H1 (cell line): ENCODE measurements around the gene FAAH. TPM values are rescaled to one million over a fixed set of nuclear protein-coding genes. Genes with fewer than 3 reads are reported as not detected.

Experiments
- CTCF ChIA-PET: fragments of 300-600 bp; sonication (Branson Sonifier 250); formaldehyde crosslinking; loops from one replicate; lab custom pipeline; 2021; ENCODE audit not compliant: partially characterized antibody; lab: Charles Lee
- POLR2A ChIA-PET: fragments of 300-600 bp; sonication (Branson Sonifier 250); formaldehyde crosslinking; loops from one replicate; lab custom pipeline; 2021; ENCODE audit warnings: inconsistent platforms; ENCODE audit not compliant: partially characterized antibody; lab: Charles Lee
- DNase-seq, 2 experiments: peaks; one replicate each; pipeline versions ENCODE4 v3.0.0 to v3.0.0-alpha.2; 2010 to 2022; ENCODE audit warnings: low spot score in 2 of 2, low read depth in 1 of 2, mixed read lengths in 1 of 2
- FAIRE-seq: peaks from 2 replicates; lab custom pipeline; 2011; peaks lifted over from hg19 to GRCh38; lab: Jason Lieb, UNC
- H2AFZ ChIP-seq: 2 replicates; pipeline ENCODE4 v1.8.1; 2012; ENCODE audit warnings: low read length, inconsistent platforms
- H2AK5ac ChIP-seq: 2 replicates; pipeline ENCODE4 v1.6.1; 2013; ENCODE audit warnings: low read depth, low read length
- H2BK120ac ChIP-seq: replicated peaks from 2 replicates; pipeline ENCODE3; 2013; ENCODE audit warnings: low read depth, low read length, inconsistent platforms
- H2BK12ac ChIP-seq: 2 replicates; pipeline ENCODE4 v1.6.1; 2013; ENCODE audit warnings: low read depth, low read length
- H2BK15ac ChIP-seq: 2 replicates; pipeline ENCODE4 v1.6.1; 2013; ENCODE audit warnings: low read length
- H2BK20ac ChIP-seq: 2 replicates; pipeline ENCODE4 v1.6.1; 2013; ENCODE audit warnings: low read length
- H2BK5ac ChIP-seq: 2 replicates; pipeline ENCODE4 v1.6.1; 2013; ENCODE audit warnings: low read depth, low read length
- H3K14ac ChIP-seq: 2 replicates; pipeline ENCODE4 v1.6.1; 2013; ENCODE audit warnings: inconsistent platforms; ENCODE audit not compliant: insufficient read length
- H3K18ac ChIP-seq: 2 replicates; pipeline ENCODE4 v1.6.1; 2013; ENCODE audit warnings: low read length; ENCODE audit errors: extremely low read depth
- H3K23ac ChIP-seq: 2 replicates; pipeline ENCODE4 v1.6.1; 2013; ENCODE audit warnings: inconsistent platforms; ENCODE audit not compliant: insufficient read length
- H3K23me2 ChIP-seq: 2 replicates; pipeline ENCODE4 v1.6.1; 2013; ENCODE audit warnings: low read depth, low read length
- H3K27ac ChIP-seq: 2 replicates; pipeline ENCODE4 v1.6.1; 2011; ENCODE audit warnings: low read depth, low read length, inconsistent platforms
- H3K27me3 ChIP-seq, 4 experiments: replicated peaks in 1 of 4; 1 replicate in 1 of 4; 2 replicates in 3 of 4; pipeline versions ENCODE4 v1.6.1 to v1.8.1; 2011 to 2013; ENCODE audit warnings: low read length in 3 of 4, mild to moderate bottlenecking in 3 of 4, inconsistent platforms in 2 of 4, mixed read lengths in 2 of 4, moderate library complexity in 1 of 4; ENCODE audit not compliant: control insufficient read depth in 3 of 4, insufficient read depth in 3 of 4; ENCODE audit errors: extremely low read depth in 1 of 4
- H3K36me3 ChIP-seq, 4 experiments: 2 replicates each; pipeline versions ENCODE4 v1.6.1 to v1.8.1; 2011 to 2013; ENCODE audit warnings: mild to moderate bottlenecking in 4 of 4, low read length in 3 of 4, moderate library complexity in 2 of 4, control low read depth in 1 of 4, inconsistent platforms in 1 of 4; ENCODE audit not compliant: insufficient read depth in 4 of 4, control insufficient read depth in 2 of 4
- H3K4ac ChIP-seq: replicated peaks from 2 replicates; pipeline ENCODE3; 2013; ENCODE audit warnings: low read length, low read depth, mixed read lengths, inconsistent platforms; ENCODE audit not compliant: insufficient read length
- H3K4me1 ChIP-seq, 4 experiments: replicated peaks in 1 of 4; 1 replicate in 1 of 4; 2 replicates in 3 of 4; pipeline versions ENCODE4 v1.6.1 to v1.8.1; 2011 to 2013; ENCODE audit warnings: low read length in 3 of 4, inconsistent platforms in 2 of 4, mixed read lengths in 1 of 4; ENCODE audit not compliant: insufficient read depth in 4 of 4, control insufficient read depth in 3 of 4
- H3K4me2 ChIP-seq, 2 experiments: 2 replicates each; pipeline versions ENCODE4 v1.6.1 to v1.8.1; 2011 to 2013; ENCODE audit warnings: low read depth in 2 of 2, low read length in 2 of 2, control low read depth in 1 of 2, inconsistent platforms in 1 of 2, mild to moderate bottlenecking in 1 of 2; ENCODE audit not compliant: insufficient read depth in 1 of 2
- H3K4me3 ChIP-seq, 4 experiments: fragments of 200-600, 300-600 bp in 1 of 4; sonication (generic), shearing (Covaris generic), sonication (Bioruptor Twin) in 1 of 4; 2 replicates each; pipeline versions ENCODE4 v1.5.1 to v1.8.1; 2011 to 2016; ENCODE audit warnings: low read length in 4 of 4, low read depth in 3 of 4, control low read depth in 2 of 4, inconsistent platforms in 2 of 4, mild to moderate bottlenecking in 2 of 4, mixed read lengths in 1 of 4, moderate library complexity in 1 of 4; ENCODE audit not compliant: insufficient read depth in 2 of 4; ENCODE audit errors: extremely low read depth in 1 of 4
- H3K56ac ChIP-seq: replicated peaks from 2 replicates; pipeline ENCODE3; 2013; ENCODE audit warnings: low read depth, mild to moderate bottlenecking, mixed read lengths, low read length, inconsistent platforms; ENCODE audit not compliant: insufficient read length
- H3K79me1 ChIP-seq: 2 replicates; pipeline ENCODE4 v1.6.1; 2013; ENCODE audit warnings: low read depth, low read length, control low read depth
- H3K79me2 ChIP-seq, 2 experiments: 2 replicates each; pipeline versions ENCODE4 v1.6.1 to v1.8.1; 2012 to 2013; ENCODE audit warnings: low read length in 2 of 2, mild to moderate bottlenecking in 2 of 2, inconsistent platforms in 1 of 2; ENCODE audit not compliant: insufficient read depth in 2 of 2, control insufficient read depth in 1 of 2
- H3K9ac ChIP-seq, 4 experiments: replicated peaks in 1 of 4; 1 replicate in 1 of 4; 2 replicates in 3 of 4; pipeline versions ENCODE4 v1.6.1 to v1.8.1; 2011 to 2013; ENCODE audit warnings: low read depth in 3 of 4, low read length in 3 of 4, control low read depth in 2 of 4, mild to moderate bottlenecking in 2 of 4, moderate library complexity in 2 of 4, inconsistent platforms in 1 of 4; ENCODE audit errors: extremely low read depth in 1 of 4
- H3K9me3 ChIP-seq, 2 experiments: 2 replicates each; pipeline versions ENCODE4 v1.6.1 to v1.8.1; 2012 to 2013; ENCODE audit warnings: mild to moderate bottlenecking in 2 of 2, moderate library complexity in 2 of 2, control low read depth in 1 of 2, inconsistent platforms in 1 of 2, low read depth in 1 of 2, low read length in 1 of 2, mixed read lengths in 1 of 2; ENCODE audit not compliant: insufficient read depth in 2 of 2
- H4K20me1 ChIP-seq, 2 experiments: replicated peaks in 1 of 2; 2 replicates each; pipeline versions ENCODE3 to v1.8.1; 2011 to 2013; ENCODE audit warnings: inconsistent platforms in 2 of 2, low read length in 2 of 2, mild to moderate bottlenecking in 1 of 2; ENCODE audit not compliant: insufficient read depth in 2 of 2, control insufficient read depth in 1 of 2
- H4K5ac ChIP-seq: 2 replicates; pipeline ENCODE4 v1.6.1; 2013; ENCODE audit warnings: low read length, low read depth, mixed read lengths, inconsistent platforms; ENCODE audit not compliant: insufficient read length
- H4K8ac ChIP-seq: 2 replicates; pipeline ENCODE4 v1.8.0; 2013; ENCODE audit warnings: mild to moderate bottlenecking, moderate library complexity, low read length, inconsistent platforms; ENCODE audit not compliant: insufficient read depth; ENCODE audit errors: extremely low read depth
- H4K91ac ChIP-seq: replicated peaks from 2 replicates; pipeline ENCODE3; 2013; ENCODE audit warnings: low read length, mixed read lengths, inconsistent platforms; ENCODE audit not compliant: insufficient read length
- EZH2 ChIP-seq: fragments of 200-600 bp; sonication (generic); IDR thresholded peaks from 2 replicates; pipeline ENCODE4 v1.7.1; 2012; ENCODE audit warnings: low read depth, mild to moderate bottlenecking, moderate library complexity, low read length, inconsistent platforms; ENCODE audit not compliant: severe bottlenecking
- KDM4A ChIP-seq: IDR thresholded peaks from one replicate; pipeline ENCODE4 v1.7.1; 2012; ENCODE audit warnings: low read depth, mild to moderate bottlenecking, moderate library complexity, low read length, inconsistent platforms; ENCODE audit not compliant: severe bottlenecking
- MAFK ChIP-seq: IDR thresholded peaks from 2 replicates; pipeline ENCODE4 v1.6.1; 2012; ENCODE audit warnings: low read depth, mild to moderate bottlenecking, improper control_type of control experiment, low read length
- NRF1 ChIP-seq: IDR thresholded peaks from 2 replicates; pipeline ENCODE4 v1.6.1; 2011; ENCODE audit warnings: mild to moderate bottlenecking, low read depth, low read length, improper control_type of control experiment
- WGBS, 2 experiments: shearing (Covaris generic) in 1 of 2; methylation state at CpG; one replicate each; pipeline versions ENCODE4 v1.1.6 to v1.1.7; 2013 to 2015; ENCODE audit warnings: low lambda C conversion rate in 2 of 2, mixed read lengths in 2 of 2, inconsistent platforms in 1 of 2, low coverage in 1 of 2, missing lambda C conversion rate in 1 of 2; ENCODE audit not compliant: insufficient replicate concordance in 2 of 2, insufficient coverage in 1 of 2, insufficient read length in 1 of 2; ENCODE audit errors: extremely low coverage in 1 of 2, missing lambda C conversion rate in 1 of 2; 5-methylcytosine and 5-hydroxymethylcytosine counted together
- polyA plus RNA-seq, 7 experiments: library from polyadenylated mRNA; depleted of rRNA in 3 of 7; stranded (reverse) in 5 of 7; unstranded in 2 of 7; fragments of >200 nt in 5 of 7; fragments of 200-250 nt in 2 of 7; gene quantifications; 1 replicate in 5 of 7; 2 replicates in 1 of 7; 4 replicates in 1 of 7; pipeline versions ENCODE4 v1.2.1 to v1.2.3, GENCODE V29; 2011 to 2013; ENCODE audit warnings: missing spikeins in 2 of 7, mixed read lengths in 2 of 7
- total RNA-seq: library from RNA; stranded (reverse); fragmentation: NEBNext Ultra II Directional; extraction: Animal tissue kit (Norgen Biotek cat#: 25700); gene quantifications from 2 replicates; pipeline ENCODE4 v1.2.1, GENCODE V29; 2021
- TF ChIP-seq, protein P1 (sequence below): IDR thresholded peaks from 2 replicates; pipeline ENCODE4 v1.6.1; 2012; ENCODE audit warnings: low read length, inconsistent platforms

The FAAH gene
- total and polyA plus RNA-seq, 2 of the 8 experiments (the other 6 are each of a cell fraction or from before 2014, with no cell fraction given) = 41.2 to 47.3 TPM

DNA sequence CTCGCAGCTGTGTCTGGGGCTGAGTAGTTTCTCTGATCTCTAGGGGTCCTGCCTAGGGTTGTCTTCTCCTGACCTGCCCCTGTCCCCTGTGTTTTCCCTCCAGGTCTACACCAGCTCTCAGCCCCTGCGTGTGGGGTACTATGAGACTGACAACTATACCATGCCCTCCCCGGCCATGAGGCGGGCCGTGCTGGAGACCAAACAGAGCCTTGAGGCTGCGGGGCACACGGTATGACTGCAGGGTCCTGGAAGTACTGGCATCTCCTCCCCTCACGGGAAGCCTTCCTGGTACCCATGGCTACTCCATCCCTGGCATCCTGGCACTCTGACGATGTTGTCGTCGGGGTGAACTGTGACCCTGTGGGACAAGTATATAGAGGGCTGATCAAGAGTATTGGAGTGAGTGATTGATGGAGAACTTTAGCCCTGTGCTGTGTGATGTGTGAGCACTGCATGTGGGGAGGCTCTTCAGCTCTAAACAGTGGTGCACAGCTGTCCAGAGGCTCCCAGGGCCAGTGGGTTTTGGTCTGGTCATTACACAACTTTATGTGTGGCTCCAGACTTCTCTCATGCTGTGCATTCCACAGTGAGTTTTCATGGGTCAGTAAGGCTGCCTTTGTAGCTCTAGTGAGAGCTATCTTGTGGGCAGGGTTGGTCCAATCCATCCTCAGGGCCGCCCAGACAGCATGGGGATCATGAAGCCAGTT lies 14.4 kb downstream of the FAAH start:
- Histone ChIP-seq H3K36me3 (peaks cover 3 to 23% (median 7%) of the 10 kb centered on the region in 4 experiments; a peak in 5 of 8 replicates), H3K9ac (no peak overlapping the region), H2BK5ac (no peak overlapping the region), H3K79me2 (peaks cover 0 to 2% of the 10 kb centered on the region in 2 experiments; a peak in 1 of 4 replicates), H3K56ac (no peak overlapping the region), H3K14ac (no peak overlapping the region), H3K4me1 (peaks cover 0 to 16% (median 12%) of the 10 kb centered on the region in 4 experiments; a peak in 6 of 7 replicates), H4K8ac (no peak overlapping the region), H3K18ac (no peak overlapping the region), H3K4ac (no peak overlapping the region), H2BK120ac (no peak overlapping the region)
- CTCF ChIA-PET = interaction anchor here (0.6 to 25.3 kb wide), 9 partner anchors 8 to 171 kb away, joined by 3 to 513 read pairs (median 7); no protein-coding TSS in a partner anchor
- POLR2A ChIA-PET = interaction anchor here (1.7 to 4.0 kb wide), 2 partner anchors 10 to 15 kb away, joined by 3 to 19 read pairs; no protein-coding TSS in a partner anchor
- TF ChIP-seq EZH2 (no peak), KDM4A (no peak), MAFK (no peak), NRF1 (no peak)
- TF ChIP-seq, protein P1, sequence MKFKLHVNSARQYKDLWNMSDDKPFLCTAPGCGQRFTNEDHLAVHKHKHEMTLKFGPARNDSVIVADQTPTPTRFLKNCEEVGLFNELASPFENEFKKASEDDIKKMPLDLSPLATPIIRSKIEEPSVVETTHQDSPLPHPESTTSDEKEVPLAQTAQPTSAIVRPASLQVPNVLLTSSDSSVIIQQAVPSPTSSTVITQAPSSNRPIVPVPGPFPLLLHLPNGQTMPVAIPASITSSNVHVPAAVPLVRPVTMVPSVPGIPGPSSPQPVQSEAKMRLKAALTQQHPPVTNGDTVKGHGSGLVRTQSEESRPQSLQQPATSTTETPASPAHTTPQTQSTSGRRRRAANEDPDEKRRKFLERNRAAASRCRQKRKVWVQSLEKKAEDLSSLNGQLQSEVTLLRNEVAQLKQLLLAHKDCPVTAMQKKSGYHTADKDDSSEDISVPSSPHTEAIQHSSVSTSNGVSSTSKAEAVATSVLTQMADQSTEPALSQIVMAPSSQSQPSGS = no peak
- TF ChIP-seq, all 59 proteins: peak for 0
- Histone ChIP-seq H2AK5ac (no peak overlapping the region), H2BK20ac (no peak overlapping the region), H3K23me2 (no peaks in the 10 kb centered on the region; the same call in 1 of the 2 replicates), H4K5ac (no peak overlapping the region), H3K27ac (no peak overlapping the region), H2BK12ac (no peak overlapping the region), H3K4me2 (no peak overlapping the region), H3K4me3 (no peak overlapping the region), H4K91ac (no peak overlapping the region), H2AFZ (no peak overlapping the region), H4K20me1 (peaks cover 0 to 2% of the 10 kb centered on the region in 2 experiments), H3K79me1 (no peaks in the 10 kb centered on the region), H2BK15ac (no peak overlapping the region), H3K9me3 (no peaks in the 10 kb centered on the region), H3K27me3 (no peaks in the 10 kb centered on the region), H3K23ac (no peak overlapping the region)
- FAIRE-seq (no peak), DNase-seq (no peak)
- WGBS, 2 experiments = 93% methylated on average over 12 of the region's 12 CpGs; no CpG with 5 or more reads in 1 of the 2 experiments
